Tibial nerve (tissue), 3 donors: ENCODE data around the gene SETD1B.

Experiments
- POLR2A ChIP-seq, 2 donors: fragments of 450-650 bp; IDR thresholded peaks; one replicate each; pipeline ENCODE4 v1.6.1; 2017; ENCODE audit warnings: antibody characterized with exemption in 2 of 2, mild to moderate bottlenecking in 2 of 2, moderate library complexity in 2 of 2
- TF ChIP-seq, protein P1 (sequence below), 5 experiments: fragments of 200-600 bp in 3 of 5; fragments of 450-650 bp in 2 of 5; sonication (generic) in 3 of 5; IDR thresholded peaks; one replicate each; pipeline ENCODE4 v1.5.1; 2016 to 2019; ENCODE audit warnings: antibody characterized with exemption in 5 of 5, mild to moderate bottlenecking in 3 of 5, moderate library complexity in 2 of 5

DNA sequence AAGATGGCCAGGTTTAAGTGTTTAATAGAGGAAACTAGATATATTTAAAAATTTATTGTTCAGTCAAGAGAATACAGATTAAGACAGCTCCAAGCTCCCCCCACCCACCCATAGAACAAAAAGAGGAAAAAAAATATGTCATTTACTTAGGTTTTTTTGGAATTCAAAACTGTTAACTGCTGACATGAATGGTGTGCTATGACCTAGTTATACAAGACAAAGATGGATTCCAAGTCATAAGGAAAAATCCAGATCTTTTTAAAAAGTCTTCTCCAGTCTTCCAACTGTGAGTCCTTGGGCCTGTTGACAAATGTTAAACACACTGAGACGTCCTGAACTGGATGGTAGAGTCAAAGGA lies 1.3 kb upstream of the SETD1B start:
- TF ChIP-seq, protein P1, sequence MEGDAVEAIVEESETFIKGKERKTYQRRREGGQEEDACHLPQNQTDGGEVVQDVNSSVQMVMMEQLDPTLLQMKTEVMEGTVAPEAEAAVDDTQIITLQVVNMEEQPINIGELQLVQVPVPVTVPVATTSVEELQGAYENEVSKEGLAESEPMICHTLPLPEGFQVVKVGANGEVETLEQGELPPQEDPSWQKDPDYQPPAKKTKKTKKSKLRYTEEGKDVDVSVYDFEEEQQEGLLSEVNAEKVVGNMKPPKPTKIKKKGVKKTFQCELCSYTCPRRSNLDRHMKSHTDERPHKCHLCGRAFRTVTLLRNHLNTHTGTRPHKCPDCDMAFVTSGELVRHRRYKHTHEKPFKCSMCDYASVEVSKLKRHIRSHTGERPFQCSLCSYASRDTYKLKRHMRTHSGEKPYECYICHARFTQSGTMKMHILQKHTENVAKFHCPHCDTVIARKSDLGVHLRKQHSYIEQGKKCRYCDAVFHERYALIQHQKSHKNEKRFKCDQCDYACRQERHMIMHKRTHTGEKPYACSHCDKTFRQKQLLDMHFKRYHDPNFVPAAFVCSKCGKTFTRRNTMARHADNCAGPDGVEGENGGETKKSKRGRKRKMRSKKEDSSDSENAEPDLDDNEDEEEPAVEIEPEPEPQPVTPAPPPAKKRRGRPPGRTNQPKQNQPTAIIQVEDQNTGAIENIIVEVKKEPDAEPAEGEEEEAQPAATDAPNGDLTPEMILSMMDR (IDR thresholded peaks at IDR 0.05) = no peak
- TF ChIP-seq POLR2A (IDR thresholded peaks at IDR 0.05) = no peak
